A673 (cell line): ENCODE measurements around the gene ZNF746. TPM values are rescaled to one million over a fixed set of nuclear protein-coding genes. Genes with fewer than 3 reads are reported as not detected.
A peak's percentile ranks its signal among the peaks of the same experiment; 100 is the strongest.

Experiments
- BruUV-seq: library from RNA; stranded (reverse); fragments of 400-500 nt; replicated peaks from 2 replicates; lab custom pipeline; 2021; lab: Mats Ljungman, UMichigan
- CTCF ChIA-PET: fragments of 300-600 bp; sonication (Branson Sonifier 250); formaldehyde crosslinking; loops from one replicate; lab custom pipeline; 2022; ENCODE audit warnings: antibody characterized with exemption; lab: Charles Lee
- POLR2A ChIA-PET: fragments of 300-600 bp; sonication (Branson Sonifier 250); formaldehyde crosslinking; loops from one replicate; lab custom pipeline; 2022; ENCODE audit warnings: antibody characterized with exemption; ENCODE audit not compliant: low non-redundant PET; lab: Charles Lee
- DNase-seq: peaks from one replicate; pipeline ENCODE4 v3.0.0-alpha.2; 2015; ENCODE audit warnings: low spot score
- H3K27ac ChIP-seq: fragments of 200-600 bp; sonication (generic); 2 replicates; pipeline ENCODE4 v1.5.1; 2016; ENCODE audit warnings: mixed run types, low read depth, mild to moderate bottlenecking, mixed read lengths, antibody characterized with exemption, low read length; ENCODE audit not compliant: poor library complexity, severe bottlenecking
- H3K27me3 ChIP-seq: fragments of 200-600 bp; sonication (generic); replicated peaks from 2 replicates; pipeline ENCODE4 v1.6.1; 2017; ENCODE audit warnings: mixed run types, low read depth, mild to moderate bottlenecking, mixed read lengths, antibody characterized with exemption, low read length; ENCODE audit not compliant: insufficient read depth, poor library complexity
- H3K36me3 ChIP-seq: fragments of 200-600 bp; sonication (generic); 2 replicates; pipeline ENCODE4 v1.6.1; 2016; ENCODE audit warnings: mixed run types, mild to moderate bottlenecking, mixed read lengths, antibody characterized with exemption, low read length; ENCODE audit not compliant: insufficient read depth, poor library complexity, severe bottlenecking
- H3K4me1 ChIP-seq: fragments of 200-600 bp; sonication (generic); 2 replicates; pipeline ENCODE4 v1.6.1; 2017; ENCODE audit warnings: mixed run types, mild to moderate bottlenecking, mixed read lengths, antibody characterized with exemption, low read length; ENCODE audit not compliant: insufficient read depth, poor library complexity, severe bottlenecking
- H3K4me3 ChIP-seq: fragments of 200-600 bp; sonication (generic); 2 replicates; pipeline ENCODE4 v1.5.1; 2016; ENCODE audit warnings: low read depth, mixed run types, mild to moderate bottlenecking, mixed read lengths, low read length; ENCODE audit not compliant: poor library complexity, severe bottlenecking
- H3K9me3 ChIP-seq: fragments of 200-600 bp; sonication (generic); 2 replicates; pipeline ENCODE4 v1.6.1; 2016; ENCODE audit warnings: mixed run types, low read depth, mild to moderate bottlenecking, mixed read lengths, antibody characterized with exemption, low read length; ENCODE audit not compliant: poor library complexity, severe bottlenecking
- CTCF ChIP-seq: fragments of 300-800, 200-600 bp; sonication (generic); conservative IDR thresholded peaks from 2 replicates; pipeline ENCODE4 v1.5.1; 2017; ENCODE audit warnings: low read depth, mild to moderate bottlenecking, antibody characterized with exemption, low read length, moderate library complexity, mixed read lengths
- EZH2 ChIP-seq: fragments of 200-600 bp; sonication (generic); IDR thresholded peaks from 2 replicates; pipeline ENCODE4 v1.6.1; 2017; ENCODE audit warnings: borderline replicate concordance, low read depth, mild to moderate bottlenecking, mixed read lengths, antibody characterized with exemption, low read length; ENCODE audit not compliant: poor library complexity, severe bottlenecking
- intact Hi-C: fragments of 100-400 bp; cut with micrococcal nuclease; formaldehyde crosslinking; loops from one replicate; pipeline ENCODE4 v1.10.0; 2022; ENCODE audit not compliant: unreplicated experiment
- total RNA-seq: library from RNA; stranded (reverse); gene quantifications from 2 replicates; pipeline ENCODE4 v1.2.3, GENCODE V29; 2021

Gene ZNF746
- total RNA-seq, 1 experiment from 2014 or later, result 22.5 TPM

- no TSS peak for BruUV-seq
- intact Hi-C loops, result loop anchor here (5.0 kb wide), 1 partner anchor 77 kb away; no protein-coding TSS in a partner anchor
- no peak for TF ChIP-seq EZH2
- TF ChIP-seq CTCF, result no peak
- peaks cover 12% of the 10 kb centered on the region for H3K4me1 ChIP-seq
- peaks cover 24% of the 10 kb centered on the region for H3K27me3 ChIP-seq
- H3K27ac ChIP-seq, result no peak overlapping the region
- ChIA-PET POLR2A (no interaction called here), CTCF (no interaction called here)
- H3K36me3 ChIP-seq, result no peaks in the 10 kb centered on the region
- H3K4me3 ChIP-seq, result no peak overlapping the region
- DNase-seq, result no peak
- no peaks in the 10 kb centered on the region for H3K9me3 ChIP-seq
Observed at GRCh38 chr7:149498811-149499210, 1.2 kb upstream of the ZNF746 start.

GRCh38 chr7:149496642-149497391 is 792 bp downstream of the ZNF746 start:
- H3K4me3 ChIP-seq, result peak overlapping the region; percentile 90
- POLR2A ChIA-PET, result interaction anchor here (0.5 kb wide), 1 partner anchor 428 kb away, joined by 3 read pairs; no protein-coding TSS in a partner anchor
- TF ChIP-seq CTCF (no peak), EZH2 (no peak)
- peaks cover 24% of the 10 kb centered on the region for H3K27me3 ChIP-seq
- no TSS peak for BruUV-seq
- DNase-seq, result peak; percentile 40
- peaks cover 12% of the 10 kb centered on the region for H3K4me1 ChIP-seq
- H3K9me3 ChIP-seq, result no peaks in the 10 kb centered on the region
- peaks cover 19% of the 10 kb centered on the region for H3K36me3 ChIP-seq
- CTCF ChIA-PET, result no interaction called here
- intact Hi-C loops, result loop anchor here (5.0 kb wide), 1 partner anchor 75 kb away; no protein-coding TSS in a partner anchor
- H3K27ac ChIP-seq, result peak overlapping the region; percentile 76

GRCh38 chr7:149495785-149496641 is 1.6 kb downstream of the ZNF746 start:
- Histone ChIP-seq H3K27ac (no peak overlapping the region), H3K9me3 (no peaks in the 10 kb centered on the region), H3K4me1 (peaks cover 12% of the 10 kb centered on the region), H3K4me3 (peak overlapping the region; percentile 90), H3K36me3 (peaks cover 25% of the 10 kb centered on the region), H3K27me3 (peaks cover 22% of the 10 kb centered on the region)
- peak; percentile 72 for DNase-seq
- BruUV-seq, result TSS peak; percentile 31
- TF ChIP-seq CTCF, result no peak
- TF ChIP-seq EZH2, result no peak
- ChIA-PET CTCF (no interaction called here), POLR2A (interaction anchor here (0.5 kb wide), 1 partner anchor 428 kb away, joined by 3 read pairs; no protein-coding TSS in a partner anchor)
- intact Hi-C loops, result loop anchor here (5.0 kb wide), 1 partner anchor 74 kb away; no protein-coding TSS in a partner anchor
